ENCODE measurements around the gene CMTM5.
A peak's percentile ranks its signal among the peaks of the same experiment; 100 is the strongest.
"Not testable (repeated sequence)": the region's sequence is repeated elsewhere in the genome, so short reads cannot be mapped to it uniquely, and the experiment has no call there.

The CMTM5 gene

GRCh38 chr14:23378612-23379220 is 1.9 kb downstream of the CMTM5 start:
- no peak for DNase-seq (ENCODE audit: low read depth in 2 of 2)

GRCh38 chr14:23379366-23380196 is 2.7 kb downstream of the CMTM5 start:
- DNase-seq (ENCODE audit: low read depth in 2 of 2), result peak; percentile 49 to 55

GRCh38 chr14:23380197-23380914 is 3.5 kb downstream of the CMTM5 start:
- DNase-seq (ENCODE audit: low read depth in 2 of 2), result no peak

- no peak for DNase-seq (ENCODE audit: low read depth in 2 of 2)
Observed at GRCh38 chr14:23380976-23381375, 4.1 kb downstream of the CMTM5 start.

- no peak for DNase-seq (ENCODE audit: low read depth in 2 of 2)
Observed at GRCh38 chr14:23381871-23382270, 5.0 kb downstream of the CMTM5 start.

GRCh38 chr14:23382276-23382675 is 5.4 kb downstream of the CMTM5 start:
- DNase-seq (ENCODE audit: low read depth in 2 of 2), result no peak

- DNase-seq (ENCODE audit: low read depth in 2 of 2), result no peak
Observed at GRCh38 chr14:23382731-23383440, 6.0 kb downstream of the CMTM5 start.

- DNase-seq (ENCODE audit: low read depth in 2 of 2), result no peak
Observed at GRCh38 chr14:23384364-23385080, 7.7 kb downstream of the CMTM5 start.

GRCh38 chr14:23385244-23385641 is 8.4 kb downstream of the CMTM5 start:
- DNase-seq (ENCODE audit: low read depth in 2 of 2), result no peak

- no peak for DNase-seq (ENCODE audit: low read depth in 2 of 2)
Observed at GRCh38 chr14:23385642-23386265, 8.9 kb downstream of the CMTM5 start.

- not testable (repeated sequence) for DNase-seq (ENCODE audit: low read depth in 2 of 2)
Observed at GRCh38 chr14:23386266-23386657, 9.4 kb downstream of the CMTM5 start.

GRCh38 chr14:23386999-23387398 is 10.2 kb downstream of the CMTM5 start:
- no peak for DNase-seq (ENCODE audit: low read depth in 2 of 2)

GRCh38 chr14:23387916-23388882 is 11.4 kb downstream of the CMTM5 start:
- no peak for DNase-seq (ENCODE audit: low read depth in 2 of 2)

- DNase-seq (ENCODE audit: low read depth in 2 of 2), result no peak
Observed at GRCh38 chr14:23388996-23389395, 12.2 kb downstream of the CMTM5 start.

- DNase-seq (ENCODE audit: low read depth in 2 of 2), result no peak
Observed at GRCh38 chr14:23389396-23389795, 12.6 kb downstream of the CMTM5 start.

GRCh38 chr14:23389871-23390270 is 13.0 kb downstream of the CMTM5 start:
- not testable (repeated sequence) for DNase-seq (ENCODE audit: low read depth in 2 of 2)

- DNase-seq (ENCODE audit: low read depth in 2 of 2), result no peak
Observed at GRCh38 chr14:23392613-23393012, 15.8 kb downstream of the CMTM5 start.

GRCh38 chr14:23396126-23396525 is 19.3 kb downstream of the CMTM5 start:
- no peak for DNase-seq (ENCODE audit: low read depth in 2 of 2)

- DNase-seq (ENCODE audit: low read depth in 2 of 2), result no peak
Observed at GRCh38 chr14:23396781-23397407, 20.0 kb downstream of the CMTM5 start.
